Trophoblast cell (in vitro differentiated cells and primary cell): ENCODE measurements around the gene PSMC6.
A peak's percentile ranks its signal among the peaks of the same experiment; 100 is the strongest.

Source experiments
- DNase-seq, 2 donors: peaks; one replicate each; pipeline ENCODE4 v3.0.0-alpha.2; 2016
- H2AFZ ChIP-seq: 2 replicates; pipeline ENCODE4 v1.6.1; 2013; ENCODE audit warnings: low read length, moderate library complexity, mild to moderate bottlenecking; ENCODE audit not compliant: insufficient read depth, poor library complexity
- H2AK5ac ChIP-seq: 2 replicates; pipeline ENCODE4 v1.6.1; 2013; ENCODE audit warnings: mild to moderate bottlenecking, low read length
- H2BK120ac ChIP-seq: 2 replicates; pipeline ENCODE4 v1.6.1; 2013; ENCODE audit warnings: low read length, mild to moderate bottlenecking, moderate library complexity; ENCODE audit not compliant: insufficient read depth, poor library complexity
- H2BK12ac ChIP-seq: 2 replicates; pipeline ENCODE4 v1.6.1; 2013; ENCODE audit warnings: mild to moderate bottlenecking, low read length, moderate library complexity
- H2BK5ac ChIP-seq: 2 replicates; pipeline ENCODE4 v1.6.1; 2013; ENCODE audit warnings: low read length, low read depth, moderate library complexity, mild to moderate bottlenecking; ENCODE audit not compliant: poor library complexity
- H3K14ac ChIP-seq: 2 replicates; pipeline ENCODE4 v1.6.1; 2013; ENCODE audit warnings: mild to moderate bottlenecking, low read length
- H3K18ac ChIP-seq: 2 replicates; pipeline ENCODE4 v1.6.1; 2013; ENCODE audit warnings: mild to moderate bottlenecking, low read length
- H3K23ac ChIP-seq: 2 replicates; pipeline ENCODE4 v1.6.1; 2013; ENCODE audit warnings: low read length
- H3K27ac ChIP-seq: 2 replicates; pipeline ENCODE4 v1.5.1; 2013; ENCODE audit warnings: low read depth, mild to moderate bottlenecking, inconsistent platforms, low read length, moderate library complexity
- H3K27me3 ChIP-seq: 2 replicates; pipeline ENCODE4 v1.6.1; 2013; ENCODE audit warnings: inconsistent platforms, mild to moderate bottlenecking, low read length, moderate library complexity; ENCODE audit not compliant: insufficient read depth
- H3K36me3 ChIP-seq, 2 experiments: 1 replicate in 1 of 2; 2 replicates in 1 of 2; pipeline ENCODE4 v1.6.1; 2013; ENCODE audit warnings: low read length in 2 of 2, mild to moderate bottlenecking in 2 of 2, moderate library complexity in 1 of 2; ENCODE audit not compliant: insufficient read depth in 2 of 2, control insufficient read depth in 1 of 2
- H3K4ac ChIP-seq: 2 replicates; pipeline ENCODE4 v1.6.1; 2013; ENCODE audit warnings: low read depth, mild to moderate bottlenecking, low read length, moderate library complexity
- H3K4me1 ChIP-seq, 2 experiments: 1 replicate in 1 of 2; 2 replicates in 1 of 2; pipeline ENCODE4 v1.6.1; 2013; ENCODE audit warnings: low read length in 2 of 2, mild to moderate bottlenecking in 2 of 2, moderate library complexity in 1 of 2; ENCODE audit not compliant: insufficient read depth in 2 of 2, control insufficient read depth in 1 of 2
- H3K4me2 ChIP-seq: 2 replicates; pipeline ENCODE4 v1.6.1; 2013; ENCODE audit warnings: inconsistent platforms, mild to moderate bottlenecking, low read length, moderate library complexity
- H3K4me3 ChIP-seq: 2 replicates; pipeline ENCODE4 v1.5.1; 2013; ENCODE audit warnings: mild to moderate bottlenecking, low read depth, low read length, inconsistent platforms
- H3K79me1 ChIP-seq: one replicate; pipeline ENCODE4 v1.6.1; 2013; ENCODE audit warnings: low read length
- H3K79me2 ChIP-seq: 2 replicates; pipeline ENCODE4 v1.6.1; 2013; ENCODE audit warnings: low read length, mild to moderate bottlenecking; ENCODE audit not compliant: control insufficient read depth, insufficient read depth, poor library complexity
- H3K9ac ChIP-seq: 2 replicates; pipeline ENCODE4 v1.6.1; 2013; ENCODE audit warnings: mild to moderate bottlenecking, low read length
- H3K9me3 ChIP-seq: 2 replicates; pipeline ENCODE4 v1.6.1; 2013; ENCODE audit warnings: low read depth, mild to moderate bottlenecking, control low read depth, inconsistent platforms, low read length; ENCODE audit not compliant: insufficient read depth
- H4K12ac ChIP-seq: 2 replicates; pipeline ENCODE4 v1.6.1; 2013; ENCODE audit warnings: low read depth, mild to moderate bottlenecking, low read length, moderate library complexity
- H4K8ac ChIP-seq: 2 replicates; pipeline ENCODE4 v1.6.1; 2013; ENCODE audit warnings: low read depth, mild to moderate bottlenecking, low read length, moderate library complexity
- H4K91ac ChIP-seq: one replicate; pipeline ENCODE4 v1.6.1; 2013; ENCODE audit warnings: low read depth, mild to moderate bottlenecking, low read length, moderate library complexity
- WGBS: extraction: QIAGEN DNeasy Blood & Tissue Kit; methylation state at CpG from one replicate; pipeline ENCODE4 v1.1.7; 2013; ENCODE audit warnings: missing lambda C conversion rate; ENCODE audit not compliant: insufficient read length, insufficient coverage; ENCODE audit errors: extremely low coverage; 5-methylcytosine and 5-hydroxymethylcytosine counted together

The PSMC6 gene

GRCh38 chr14:52733824-52734223 is 26.8 kb downstream of the PSMC6 start:
- H4K8ac ChIP-seq = no peak overlapping the region
- H3K4ac ChIP-seq = no peak overlapping the region
- no peak overlapping the region for H3K23ac ChIP-seq
- no peak overlapping the region for H3K9ac ChIP-seq
- no peak overlapping the region for H3K27ac ChIP-seq
- peaks cover 10% of the 10 kb centered on the region for H3K79me2 ChIP-seq
- peaks cover 7% of the 10 kb centered on the region for H3K79me1 ChIP-seq
- H4K91ac ChIP-seq = no peak overlapping the region
- H3K27me3 ChIP-seq = no peaks in the 10 kb centered on the region
- peaks cover 4 to 5% of the 10 kb centered on the region in 2 experiments for H3K36me3 ChIP-seq
- no peak overlapping the region for H3K4me2 ChIP-seq
- H2AFZ ChIP-seq = no peak overlapping the region
- no CpG with 5 or more reads among the region's 9 CpGs for WGBS
- peaks cover 4% of the 10 kb centered on the region in 2 experiments for H3K4me1 ChIP-seq
- no peak overlapping the region for H3K18ac ChIP-seq
- no peaks in the 10 kb centered on the region for H3K9me3 ChIP-seq
- no peak overlapping the region for H4K12ac ChIP-seq
- H3K14ac ChIP-seq = no peak overlapping the region
- H2AK5ac ChIP-seq = no peak overlapping the region
- no peak overlapping the region for H2BK5ac ChIP-seq
- DNase-seq = no peak
- H2BK120ac ChIP-seq = no peak overlapping the region
- H3K4me3 ChIP-seq = no peak overlapping the region
- no peak overlapping the region for H2BK12ac ChIP-seq

DNA sequence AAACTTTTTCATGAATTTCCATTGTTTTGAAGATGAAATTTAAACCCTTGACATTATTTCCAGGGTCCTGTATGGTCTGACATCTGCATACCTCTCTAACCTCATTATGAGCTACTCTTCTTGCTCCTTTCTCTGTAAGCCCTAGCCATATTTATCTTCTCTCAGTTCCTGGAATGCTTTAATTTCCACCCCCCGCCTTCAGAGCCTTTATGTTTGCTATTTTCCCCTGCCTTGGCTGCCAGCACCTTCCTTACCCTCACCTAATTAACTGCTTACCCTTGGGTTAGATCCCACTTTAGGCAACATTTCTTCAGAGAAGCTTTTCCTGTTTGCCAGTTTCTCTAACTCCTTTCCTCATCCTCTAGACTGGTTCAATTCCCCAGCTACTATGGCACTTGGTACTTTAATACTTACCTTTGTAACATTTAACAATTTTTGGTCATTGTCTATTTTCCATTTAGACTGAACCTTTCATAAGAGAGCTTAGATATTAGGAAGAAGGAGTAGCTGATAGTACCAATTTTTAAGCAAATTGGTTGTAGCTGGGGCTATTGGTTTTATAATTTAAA is 29.0 kb downstream of the PSMC6 start:
- peaks cover 4% of the 10 kb centered on the region for H3K79me2 ChIP-seq
- H3K4ac ChIP-seq = peak overlapping the region; percentile 62
- no peak overlapping the region for H2BK5ac ChIP-seq
- no peak overlapping the region for H3K9ac ChIP-seq
- no peak overlapping the region for H3K4me2 ChIP-seq
- H3K27me3 ChIP-seq = no peaks in the 10 kb centered on the region
- no peaks in the 10 kb centered on the region for H3K79me1 ChIP-seq
- H2AK5ac ChIP-seq = no peak overlapping the region
- no peaks in the 10 kb centered on the region for H3K9me3 ChIP-seq
- no peak overlapping the region for H3K23ac ChIP-seq
- no peak overlapping the region for H2BK120ac ChIP-seq
- H3K4me3 ChIP-seq = no peak overlapping the region
- no peak overlapping the region for H4K91ac ChIP-seq
- no peak overlapping the region for H4K8ac ChIP-seq
- DNase-seq = peak in 1 of 2 donors; percentile 26
- no peak overlapping the region for H2BK12ac ChIP-seq
- no peak overlapping the region for H4K12ac ChIP-seq
- WGBS = no CpG with 5 or more reads among the region's 1 CpG
- no peak overlapping the region for H3K27ac ChIP-seq
- peaks cover 4% of the 10 kb centered on the region in 2 experiments for H3K4me1 ChIP-seq
- no peak overlapping the region for H3K14ac ChIP-seq
- H3K36me3 ChIP-seq = peaks cover 2 to 4% of the 10 kb centered on the region in 2 experiments
- H3K18ac ChIP-seq = no peak overlapping the region
- no peak overlapping the region for H2AFZ ChIP-seq

DNA sequence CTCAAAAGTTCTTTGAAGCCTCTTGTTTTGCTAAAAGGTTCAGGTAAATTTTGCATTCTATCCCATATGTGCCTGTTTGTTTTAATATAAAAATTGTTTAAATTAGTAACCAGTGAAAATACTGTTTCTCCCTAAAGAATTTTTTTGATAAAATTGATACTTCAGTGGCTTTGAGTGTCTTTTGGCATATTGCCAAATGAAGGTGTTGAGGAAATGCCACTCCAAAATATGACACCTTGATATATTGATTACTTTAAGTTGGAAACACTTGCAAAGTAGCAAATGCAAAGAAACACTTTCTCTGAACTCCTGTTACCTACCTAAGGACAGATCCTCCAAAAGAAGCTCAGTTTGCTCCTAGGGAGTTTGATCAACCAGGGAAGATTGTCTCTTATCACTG is 31.4 kb downstream of the PSMC6 start:
- no peak for DNase-seq
- Histone ChIP-seq H2BK120ac (no peak overlapping the region), H2AFZ (no peak overlapping the region), H3K23ac (no peak overlapping the region), H3K4me1 (no peaks in the 10 kb centered on the region), H3K4me2 (no peak overlapping the region), H4K91ac (no peak overlapping the region), H3K79me2 (no peaks in the 10 kb centered on the region), H3K4ac (no peak overlapping the region), H2BK5ac (no peak overlapping the region), H3K27me3 (no peaks in the 10 kb centered on the region), H3K18ac (no peak overlapping the region), H3K9ac (no peak overlapping the region), H3K79me1 (no peaks in the 10 kb centered on the region), H3K9me3 (no peaks in the 10 kb centered on the region), H3K14ac (no peak overlapping the region), H2AK5ac (no peak overlapping the region), H3K4me3 (no peak overlapping the region), H2BK12ac (no peak overlapping the region), H4K8ac (no peak overlapping the region), H3K27ac (no peak overlapping the region), H3K36me3 (peaks cover 0 to 4% of the 10 kb centered on the region in 2 experiments), H4K12ac (no peak overlapping the region)

DNA sequence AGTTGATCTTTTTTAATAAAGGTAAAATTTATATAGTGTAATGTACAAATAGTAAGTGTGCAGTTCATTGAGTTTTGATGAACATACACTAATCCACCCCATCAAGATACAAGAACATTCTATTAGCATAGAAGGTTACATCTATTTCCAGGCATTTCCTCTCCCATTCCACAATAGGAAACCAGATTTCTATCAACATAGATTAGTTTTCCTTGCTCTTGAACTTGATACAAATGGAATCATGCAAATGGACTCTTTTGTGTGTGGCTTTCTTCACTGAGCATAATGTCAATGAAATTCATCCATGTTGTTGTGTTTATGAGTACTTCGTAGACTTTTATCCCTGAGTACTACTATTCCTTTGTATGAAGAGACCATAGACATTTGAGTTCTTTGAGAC is 33.8 kb downstream of the PSMC6 start:
- Histone ChIP-seq H3K79me1 (no peaks in the 10 kb centered on the region), H3K23ac (no peak overlapping the region), H3K27ac (no peak overlapping the region), H4K91ac (no peak overlapping the region), H3K4me2 (no peak overlapping the region), H3K4me1 (no peaks in the 10 kb centered on the region), H2AK5ac (no peak overlapping the region), H3K9ac (no peak overlapping the region), H3K27me3 (no peaks in the 10 kb centered on the region), H3K18ac (no peak overlapping the region), H4K8ac (no peak overlapping the region), H4K12ac (no peak overlapping the region), H2BK12ac (no peak overlapping the region), H3K79me2 (no peaks in the 10 kb centered on the region), H3K14ac (no peak overlapping the region), H2BK120ac (no peak overlapping the region), H2BK5ac (no peak overlapping the region), H3K4me3 (no peak overlapping the region), H3K9me3 (no peaks in the 10 kb centered on the region), H3K4ac (no peak overlapping the region), H2AFZ (no peak overlapping the region), H3K36me3 (peaks cover 0 to 2% of the 10 kb centered on the region in 2 experiments)
- no peak for DNase-seq
- WGBS = no CpG with 5 or more reads among the region's 1 CpG
